ENCODE results near the gene CFAP46. TPM values are rescaled to one million over a fixed set of nuclear protein-coding genes. Genes with fewer than 3 reads are reported as not detected.

The CFAP46 gene
- total and polyA plus RNA-seq, 9 of the 15 experiments (the other 6 are each of a cell fraction or from before 2014, with no cell fraction given), result not detected

DNA sequence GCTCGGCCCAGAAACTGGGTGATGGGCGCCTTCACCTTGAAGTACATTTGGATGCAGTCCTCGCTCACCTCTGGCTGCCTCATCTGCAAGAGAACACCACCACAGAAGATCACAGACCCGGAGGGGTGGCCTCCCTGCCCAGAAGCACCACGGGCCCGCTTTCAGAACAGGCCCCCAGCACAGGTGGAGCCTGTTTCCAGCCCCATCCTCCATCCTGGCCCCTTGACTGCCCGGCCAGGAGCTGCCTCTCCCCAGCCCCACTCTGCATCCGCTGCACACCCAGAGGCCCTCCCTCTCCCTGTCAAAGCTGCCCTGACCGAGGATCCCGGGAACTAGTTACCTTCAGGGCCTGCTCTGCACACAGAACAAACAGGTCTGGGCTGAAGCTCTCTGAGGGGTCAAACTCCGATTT lies 724 bp downstream of the CFAP46 start:
- Histone ChIP-seq H3K36me3 (ENCODE audit: control insufficient read depth, insufficient read depth, low read length) (no peaks in the 10 kb centered on the region), H2AFZ (ENCODE audit: low read depth, low read length) (no peak overlapping the region), H3K27me3 (ENCODE audit: control insufficient read depth in 2 of 2, insufficient read depth in 2 of 2, low read length in 2 of 2) (peaks cover 4 to 52% of the 10 kb centered on the region in 2 experiments; a peak in 3 of 5 replicates), H3K9me1 (ENCODE audit: control insufficient read depth, insufficient read depth, low read length) (no peaks in the 10 kb centered on the region), H3K27ac (ENCODE audit: extremely low read depth, low read depth, low read length) (no peak overlapping the region), H4K20me1 (replicated peaks; ENCODE audit: control insufficient read depth, insufficient read depth, low read length) (no peaks in the 10 kb centered on the region), H3K9ac (ENCODE audit: insufficient read depth in 1 of 2, low read depth in 2 of 2, low read length in 2 of 2) (no peak overlapping the region), H3K79me2 (ENCODE audit: control insufficient read depth, insufficient read depth, low read length) (no peaks in the 10 kb centered on the region), H3K4me2 (ENCODE audit: insufficient read depth, low read length) (no peak overlapping the region), H3K4me1 (replicated peaks in 1 of 2; ENCODE audit: control insufficient read depth in 2 of 2, insufficient read depth in 2 of 2, low read length in 2 of 2) (peaks cover 0 to 7% of the 10 kb centered on the region in 2 experiments; a peak in 1 of 5 replicates), H3K4me3 (no peak overlapping the region), H3K9me3 (replicated peaks; ENCODE audit: control insufficient read depth, insufficient read depth, low read depth, low read length) (no peaks in the 10 kb centered on the region)
- POLR2A ChIA-PET, result no interaction called here
- ATAC-seq (no peak), DNase-seq (ENCODE audit: extremely low read depth in 1 of 4, low spot score in 3 of 4) (no peak), FAIRE-seq (no peak)
- intact Hi-C loops (cut with micrococcal nuclease) (no loop called here), in situ Hi-C loops (cut with MboI) (loop anchor here (5.0 kb wide), 1 partner anchor 181 kb away; no protein-coding TSS in a partner anchor)
- TF ChIP-seq, protein P1, sequence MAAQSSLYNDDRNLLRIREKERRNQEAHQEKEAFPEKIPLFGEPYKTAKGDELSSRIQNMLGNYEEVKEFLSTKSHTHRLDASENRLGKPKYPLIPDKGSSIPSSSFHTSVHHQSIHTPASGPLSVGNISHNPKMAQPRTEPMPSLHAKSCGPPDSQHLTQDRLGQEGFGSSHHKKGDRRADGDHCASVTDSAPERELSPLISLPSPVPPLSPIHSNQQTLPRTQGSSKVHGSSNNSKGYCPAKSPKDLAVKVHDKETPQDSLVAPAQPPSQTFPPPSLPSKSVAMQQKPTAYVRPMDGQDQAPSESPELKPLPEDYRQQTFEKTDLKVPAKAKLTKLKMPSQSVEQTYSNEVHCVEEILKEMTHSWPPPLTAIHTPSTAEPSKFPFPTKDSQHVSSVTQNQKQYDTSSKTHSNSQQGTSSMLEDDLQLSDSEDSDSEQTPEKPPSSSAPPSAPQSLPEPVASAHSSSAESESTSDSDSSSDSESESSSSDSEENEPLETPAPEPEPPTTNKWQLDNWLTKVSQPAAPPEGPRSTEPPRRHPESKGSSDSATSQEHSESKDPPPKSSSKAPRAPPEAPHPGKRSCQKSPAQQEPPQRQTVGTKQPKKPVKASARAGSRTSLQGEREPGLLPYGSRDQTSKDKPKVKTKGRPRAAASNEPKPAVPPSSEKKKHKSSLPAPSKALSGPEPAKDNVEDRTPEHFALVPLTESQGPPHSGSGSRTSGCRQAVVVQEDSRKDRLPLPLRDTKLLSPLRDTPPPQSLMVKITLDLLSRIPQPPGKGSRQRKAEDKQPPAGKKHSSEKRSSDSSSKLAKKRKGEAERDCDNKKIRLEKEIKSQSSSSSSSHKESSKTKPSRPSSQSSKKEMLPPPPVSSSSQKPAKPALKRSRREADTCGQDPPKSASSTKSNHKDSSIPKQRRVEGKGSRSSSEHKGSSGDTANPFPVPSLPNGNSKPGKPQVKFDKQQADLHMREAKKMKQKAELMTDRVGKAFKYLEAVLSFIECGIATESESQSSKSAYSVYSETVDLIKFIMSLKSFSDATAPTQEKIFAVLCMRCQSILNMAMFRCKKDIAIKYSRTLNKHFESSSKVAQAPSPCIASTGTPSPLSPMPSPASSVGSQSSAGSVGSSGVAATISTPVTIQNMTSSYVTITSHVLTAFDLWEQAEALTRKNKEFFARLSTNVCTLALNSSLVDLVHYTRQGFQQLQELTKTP (IDR thresholded peaks at IDR 0.05; ENCODE audit: low read depth in 1 of 2, partially characterized antibody in 2 of 2), result no peak
- TF ChIP-seq NBN (IDR thresholded peaks at IDR 0.05; ENCODE audit: low read depth) (no peak), NR2C2 (CRISPR knock-in tag; IDR thresholded peaks at IDR 0.05) (no peak), NR2C2 (tag; IDR thresholded peaks at IDR 0.05) (no peak)
- CTCF ChIA-PET (ENCODE audit: low intra/inter-chr PET ratio), result interaction anchor here (4.4 kb wide), 1 partner anchor 183 kb away, joined by 24 read pairs; no protein-coding TSS in a partner anchor
- 2% methylated on average over 10 of the region's 11 CpGs for WGBS (ENCODE audit: insufficient coverage, low coverage, missing lambda C conversion rate)
- BruUV-seq (replicated peaks), result no TSS peak
